ENCODE results near the gene USP35.

USP35 gene

GRCh38 chr11:78244080-78244479, 55.4 kb downstream of the USP35 start:
- Mint-ChIP-seq H3K36me3 (ENCODE audit: low read depth) (peaks cover 11% of the 10 kb centered on the region), H3K9me3 (peaks cover 10% of the 10 kb centered on the region), H3K27me3 (no peaks in the 10 kb centered on the region), H3K4me3 (no peak overlapping the region), H3K27ac (no peak overlapping the region), H3K4me1 (peaks cover 4% of the 10 kb centered on the region)
- DNase-seq: no peak
- no peak for ATAC-seq

- H3K27ac Mint-ChIP-seq: no peak overlapping the region
- H3K36me3 Mint-ChIP-seq (ENCODE audit: low read depth): peaks cover 11% of the 10 kb centered on the region
- ATAC-seq: no peak
- no peak overlapping the region for H3K4me3 Mint-ChIP-seq
- peaks cover 10% of the 10 kb centered on the region for H3K9me3 Mint-ChIP-seq
- DNase-seq: no peak
- no peaks in the 10 kb centered on the region for H3K27me3 Mint-ChIP-seq
- peaks cover 4% of the 10 kb centered on the region for H3K4me1 Mint-ChIP-seq
Measured at GRCh38 chr11:78244546-78245255, 56.0 kb downstream of the USP35 start.

- Mint-ChIP-seq H3K4me3 (no peak overlapping the region), H3K27ac (no peak overlapping the region), H3K36me3 (ENCODE audit: low read depth) (peaks cover 2% of the 10 kb centered on the region), H3K9me3 (no peaks in the 10 kb centered on the region), H3K4me1 (peaks cover 4% of the 10 kb centered on the region), H3K27me3 (no peaks in the 10 kb centered on the region)
- ATAC-seq (no peak), DNase-seq (no peak)
Measured at GRCh38 chr11:78248191-78248590, 59.5 kb downstream of the USP35 start.

GRCh38 chr11:78248903-78249302, 60.2 kb downstream of the USP35 start:
- Mint-ChIP-seq H3K4me1 (peaks cover 4% of the 10 kb centered on the region), H3K36me3 (ENCODE audit: low read depth) (peaks cover 2% of the 10 kb centered on the region), H3K27ac (no peak overlapping the region), H3K27me3 (no peaks in the 10 kb centered on the region), H3K9me3 (no peaks in the 10 kb centered on the region), H3K4me3 (no peak overlapping the region)
- DNase-seq: no peak
- ATAC-seq: no peak

- Mint-ChIP-seq H3K4me1 (no peaks in the 10 kb centered on the region), H3K36me3 (ENCODE audit: low read depth) (peaks cover 2% of the 10 kb centered on the region), H3K4me3 (no peak overlapping the region), H3K27me3 (no peaks in the 10 kb centered on the region), H3K27ac (no peak overlapping the region), H3K9me3 (no peaks in the 10 kb centered on the region)
- ATAC-seq (no peak), DNase-seq (no peak)
Measured at GRCh38 chr11:78250099-78250498, 61.4 kb downstream of the USP35 start.

- ATAC-seq (no peak), DNase-seq (no peak)
- H3K9me3 Mint-ChIP-seq: no peaks in the 10 kb centered on the region
- H3K27me3 Mint-ChIP-seq: no peaks in the 10 kb centered on the region
- H3K4me1 Mint-ChIP-seq: no peaks in the 10 kb centered on the region
- no peak overlapping the region for H3K4me3 Mint-ChIP-seq
- H3K27ac Mint-ChIP-seq: no peak overlapping the region
- H3K36me3 Mint-ChIP-seq (ENCODE audit: low read depth): peaks cover under 1% of the 10 kb centered on the region
Measured at GRCh38 chr11:78251083-78251775, 62.5 kb downstream of the USP35 start.

GRCh38 chr11:78253797-78254196, 65.1 kb downstream of the USP35 start:
- DNase-seq (no peak), ATAC-seq (no peak)
- Mint-ChIP-seq H3K36me3 (ENCODE audit: low read depth) (no peaks in the 10 kb centered on the region), H3K27ac (no peak overlapping the region), H3K4me3 (no peak overlapping the region), H3K4me1 (no peaks in the 10 kb centered on the region), H3K9me3 (no peaks in the 10 kb centered on the region), H3K27me3 (no peaks in the 10 kb centered on the region)

- Mint-ChIP-seq H3K36me3 (ENCODE audit: low read depth) (no peaks in the 10 kb centered on the region), H3K4me1 (no peaks in the 10 kb centered on the region), H3K27ac (no peak overlapping the region), H3K4me3 (no peak overlapping the region), H3K9me3 (no peaks in the 10 kb centered on the region), H3K27me3 (no peaks in the 10 kb centered on the region)
- ATAC-seq: no peak
- no peak for DNase-seq
Measured at GRCh38 chr11:78254268-78254667, 65.5 kb downstream of the USP35 start.

GRCh38 chr11:78255919-78256318, 67.2 kb downstream of the USP35 start:
- no peak for ATAC-seq

GRCh38 chr11:78256962-78257361, 68.2 kb downstream of the USP35 start:
- no peaks in the 10 kb centered on the region for H3K9me3 Mint-ChIP-seq
- no peaks in the 10 kb centered on the region for H3K36me3 Mint-ChIP-seq (ENCODE audit: low read depth)
- H3K4me3 Mint-ChIP-seq: no peak overlapping the region
- H3K4me1 Mint-ChIP-seq: no peaks in the 10 kb centered on the region
- H3K27me3 Mint-ChIP-seq: no peaks in the 10 kb centered on the region
- ATAC-seq: no peak
- no peak overlapping the region for H3K27ac Mint-ChIP-seq
- DNase-seq: no peak

More at GRCh38 chr11:78255919-78256318, 67.2 kb downstream of the USP35 start:
- H3K27ac Mint-ChIP-seq: no peak overlapping the region
- no peak for DNase-seq
- H3K27me3 Mint-ChIP-seq: no peaks in the 10 kb centered on the region
- no peaks in the 10 kb centered on the region for H3K36me3 Mint-ChIP-seq (ENCODE audit: low read depth)
- H3K9me3 Mint-ChIP-seq: no peaks in the 10 kb centered on the region
- H3K4me3 Mint-ChIP-seq: no peak overlapping the region
- no peaks in the 10 kb centered on the region for H3K4me1 Mint-ChIP-seq

- Mint-ChIP-seq H3K4me3 (no peak overlapping the region), H3K9me3 (no peaks in the 10 kb centered on the region), H3K4me1 (no peaks in the 10 kb centered on the region), H3K27me3 (no peaks in the 10 kb centered on the region), H3K36me3 (ENCODE audit: low read depth) (no peaks in the 10 kb centered on the region), H3K27ac (no peak overlapping the region)
- ATAC-seq: no peak
- DNase-seq: no peak
Measured at GRCh38 chr11:78257654-78258053, 68.9 kb downstream of the USP35 start.

- Mint-ChIP-seq H3K27me3 (no peaks in the 10 kb centered on the region), H3K4me3 (no peak overlapping the region), H3K27ac (no peak overlapping the region), H3K4me1 (no peaks in the 10 kb centered on the region), H3K36me3 (ENCODE audit: low read depth) (no peaks in the 10 kb centered on the region), H3K9me3 (no peaks in the 10 kb centered on the region)
- DNase-seq: no peak
- ATAC-seq: no peak
Measured at GRCh38 chr11:78259777-78260487, 71.2 kb downstream of the USP35 start.

GRCh38 chr11:78261367-78261766, 72.6 kb downstream of the USP35 start:
- Mint-ChIP-seq H3K9me3 (no peaks in the 10 kb centered on the region), H3K27ac (no peak overlapping the region), H3K4me3 (no peak overlapping the region), H3K36me3 (ENCODE audit: low read depth) (no peaks in the 10 kb centered on the region), H3K4me1 (no peaks in the 10 kb centered on the region), H3K27me3 (no peaks in the 10 kb centered on the region)
- no peak for ATAC-seq
- DNase-seq: no peak

GRCh38 chr11:78261828-78262227, 73.1 kb downstream of the USP35 start:
- no peak overlapping the region for H3K4me3 Mint-ChIP-seq
- ATAC-seq: no peak
- no peaks in the 10 kb centered on the region for H3K4me1 Mint-ChIP-seq
- H3K27me3 Mint-ChIP-seq: no peaks in the 10 kb centered on the region
- no peaks in the 10 kb centered on the region for H3K9me3 Mint-ChIP-seq
- H3K27ac Mint-ChIP-seq: no peak overlapping the region
- no peak for DNase-seq
- no peaks in the 10 kb centered on the region for H3K36me3 Mint-ChIP-seq (ENCODE audit: low read depth)

- no peaks in the 10 kb centered on the region for H3K27me3 Mint-ChIP-seq
- H3K4me3 Mint-ChIP-seq: no peak overlapping the region
- no peak overlapping the region for H3K27ac Mint-ChIP-seq
- no peaks in the 10 kb centered on the region for H3K4me1 Mint-ChIP-seq
- DNase-seq (no peak), ATAC-seq (no peak)
- no peaks in the 10 kb centered on the region for H3K9me3 Mint-ChIP-seq
- no peaks in the 10 kb centered on the region for H3K36me3 Mint-ChIP-seq (ENCODE audit: low read depth)
Measured at GRCh38 chr11:78262238-78262637, 73.5 kb downstream of the USP35 start.

Measured in activated naive CD8-positive, alpha-beta T cell treated with anti-CD3 and anti-CD28 coated beads, Interleukin-2, amount 50 U/mL, for 24 hours (primary cell).